Mucosa of rectum (tissue), 2 donors: ENCODE results near the gene CD109.
"Not testable (repeated sequence)": the region's sequence is repeated elsewhere in the genome, so short reads cannot be mapped to it uniquely, and the experiment has no call there.

Experiments
- H3K27ac ChIP-seq, 2 donors: one replicate each; pipeline ENCODE4 v1.7.0; 2013; ENCODE audit warnings: inconsistent platforms in 2 of 2, low read depth in 2 of 2, low read length in 2 of 2
- H3K27me3 ChIP-seq, 2 donors: one replicate each; pipeline ENCODE4 v1.7.0; 2013; ENCODE audit warnings: low read length in 2 of 2; ENCODE audit not compliant: control insufficient read depth in 2 of 2, insufficient read depth in 2 of 2
- H3K36me3 ChIP-seq, 2 donors: one replicate each; pipeline ENCODE4 v1.7.0; 2013; ENCODE audit warnings: low read length in 2 of 2; ENCODE audit not compliant: control insufficient read depth in 2 of 2, insufficient read depth in 2 of 2
- H3K4me1 ChIP-seq, 2 donors: one replicate each; pipeline ENCODE4 v1.7.0; 2013; ENCODE audit warnings: low read length in 2 of 2, mild to moderate bottlenecking in 1 of 2; ENCODE audit not compliant: control insufficient read depth in 2 of 2, insufficient read depth in 2 of 2
- H3K4me3 ChIP-seq, 2 donors: one replicate each; pipeline ENCODE4 v1.7.0; 2013; ENCODE audit warnings: low read length in 2 of 2
- H3K9ac ChIP-seq, 2 donors: one replicate each; pipeline ENCODE4 v1.7.0; 2013; ENCODE audit warnings: low read length in 2 of 2, low read depth in 1 of 2, mild to moderate bottlenecking in 1 of 2
- H3K9me3 ChIP-seq, 2 donors: one replicate each; pipeline ENCODE4 v1.7.0; 2013; ENCODE audit warnings: low read length in 2 of 2; ENCODE audit not compliant: control insufficient read depth in 2 of 2
- donor health status: healthy.
- donor health status: Normal muscosa, but diverticular disease.

The CD109 gene

GRCh38 chr6:73706971-73707370, 11.0 kb downstream of the CD109 start:
- Histone ChIP-seq H3K4me3 (no peak overlapping the region), H3K9me3 (no peaks in the 10 kb centered on the region), H3K9ac (no peak overlapping the region), H3K27me3 (no peaks in the 10 kb centered on the region), H3K4me1 (peaks cover 0 to 2% of the 10 kb centered on the region in 2 donors), H3K27ac (no peak overlapping the region), H3K36me3 (no peaks in the 10 kb centered on the region)

- no peak overlapping the region for H3K4me3 ChIP-seq
- no peaks in the 10 kb centered on the region for H3K36me3 ChIP-seq
- no peak overlapping the region for H3K9ac ChIP-seq
- no peaks in the 10 kb centered on the region for H3K4me1 ChIP-seq
- no peaks in the 10 kb centered on the region for H3K27me3 ChIP-seq
- H3K9me3 ChIP-seq: no peaks in the 10 kb centered on the region
- no peak overlapping the region for H3K27ac ChIP-seq
These were observed 14.5 kb downstream of the CD109 start for GRCh38 chr6:73710470-73710869.

- Histone ChIP-seq H3K4me1 (no peaks in the 10 kb centered on the region), H3K9ac (no peak overlapping the region), H3K4me3 (no peak overlapping the region), H3K27me3 (no peaks in the 10 kb centered on the region), H3K9me3 (no peaks in the 10 kb centered on the region), H3K27ac (no peak overlapping the region), H3K36me3 (no peaks in the 10 kb centered on the region)
These were observed 14.9 kb downstream of the CD109 start for GRCh38 chr6:73710948-73711347.

- Histone ChIP-seq H3K36me3 (no peaks in the 10 kb centered on the region), H3K27ac (no peak overlapping the region), H3K4me3 (no peak overlapping the region), H3K9me3 (no peaks in the 10 kb centered on the region), H3K4me1 (no peaks in the 10 kb centered on the region), H3K27me3 (no peaks in the 10 kb centered on the region), H3K9ac (no peak overlapping the region)
These were observed 16.7 kb downstream of the CD109 start for GRCh38 chr6:73712535-73713173.

- Histone ChIP-seq H3K27me3 (no peaks in the 10 kb centered on the region), H3K27ac (no peak overlapping the region), H3K4me1 (no peaks in the 10 kb centered on the region), H3K9ac (no peak overlapping the region), H3K9me3 (no peaks in the 10 kb centered on the region), H3K4me3 (no peak overlapping the region), H3K36me3 (no peaks in the 10 kb centered on the region)
These were observed 17.6 kb downstream of the CD109 start for GRCh38 chr6:73713426-73714147.

- not testable (repeated sequence) for H3K27ac ChIP-seq, H3K9ac ChIP-seq, H3K9me3 ChIP-seq, H3K36me3 ChIP-seq, H3K27me3 ChIP-seq, H3K4me3 ChIP-seq, H3K4me1 ChIP-seq
These were observed 19.1 kb downstream of the CD109 start for GRCh38 chr6:73715111-73715508.

- H3K27ac ChIP-seq: no peak overlapping the region
- H3K4me1 ChIP-seq: no peaks in the 10 kb centered on the region
- H3K4me3 ChIP-seq: no peak overlapping the region
- no peaks in the 10 kb centered on the region for H3K9me3 ChIP-seq
- no peaks in the 10 kb centered on the region for H3K36me3 ChIP-seq
- H3K27me3 ChIP-seq: no peaks in the 10 kb centered on the region
- no peak overlapping the region for H3K9ac ChIP-seq
These were observed 23.0 kb downstream of the CD109 start for GRCh38 chr6:73719046-73719445.

- Histone ChIP-seq H3K36me3 (no peaks in the 10 kb centered on the region), H3K4me1 (no peaks in the 10 kb centered on the region), H3K27me3 (no peaks in the 10 kb centered on the region), H3K9me3 (no peaks in the 10 kb centered on the region), H3K27ac (no peak overlapping the region), H3K9ac (no peak overlapping the region), H3K4me3 (no peak overlapping the region)
These were observed 26.5 kb downstream of the CD109 start for GRCh38 chr6:73722318-73723060.

GRCh38 chr6:73723480-73723879, 27.5 kb downstream of the CD109 start:
- H3K27ac ChIP-seq, H3K27me3 ChIP-seq, H3K4me3 ChIP-seq, H3K4me1 ChIP-seq, H3K9ac ChIP-seq, H3K9me3 ChIP-seq, H3K36me3 ChIP-seq: not testable (repeated sequence)

- Histone ChIP-seq H3K4me3 (no peak overlapping the region), H3K9me3 (no peaks in the 10 kb centered on the region), H3K27me3 (no peaks in the 10 kb centered on the region), H3K36me3 (no peaks in the 10 kb centered on the region), H3K4me1 (no peaks in the 10 kb centered on the region), H3K9ac (no peak overlapping the region), H3K27ac (no peak overlapping the region)
These were observed 28.4 kb downstream of the CD109 start for GRCh38 chr6:73724389-73724788.
